Stimulated activated CD8-positive, alpha-beta memory T cell treated with anti-CD3 and anti-CD28 coated beads, Interleukin-15, amount 100 ng/mL, for 4 hours (primary cell): ENCODE data around the gene RUNX1.

Experiments used
- DNase-seq, 2 donors: peaks; one replicate each; pipeline ENCODE4 v3.0.0-alpha.2; 2020; ENCODE audit warnings: low read depth in 2 of 2

Gene RUNX1

GRCh38 chr21:34992736-34993398 lies 56.2 kb downstream of the RUNX1 start:
- DNase-seq, result no peak

DNA sequence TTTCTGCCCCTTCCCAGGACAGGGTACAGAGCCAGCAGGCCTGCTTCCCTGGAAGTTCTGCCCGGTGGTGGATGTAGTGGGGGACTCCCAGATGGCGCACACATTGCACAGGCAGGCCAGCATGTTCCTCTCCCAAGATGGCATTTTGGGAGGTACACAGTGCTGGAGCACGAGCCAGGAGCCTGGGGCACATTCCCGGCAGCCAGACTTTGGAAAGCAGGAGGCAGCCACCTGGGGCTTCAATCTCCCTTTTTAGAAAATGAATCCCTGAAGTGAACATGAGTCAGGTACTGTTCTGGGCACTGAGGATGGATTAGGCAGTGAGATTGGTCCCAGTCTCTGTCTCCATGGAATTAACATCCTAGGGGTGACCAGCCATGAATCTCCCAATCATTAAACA lies 56.9 kb downstream of the RUNX1 start:
- no peak for DNase-seq

GRCh38 chr21:34991366-34991957 lies 57.6 kb downstream of the RUNX1 start:
- no peak for DNase-seq

DNA sequence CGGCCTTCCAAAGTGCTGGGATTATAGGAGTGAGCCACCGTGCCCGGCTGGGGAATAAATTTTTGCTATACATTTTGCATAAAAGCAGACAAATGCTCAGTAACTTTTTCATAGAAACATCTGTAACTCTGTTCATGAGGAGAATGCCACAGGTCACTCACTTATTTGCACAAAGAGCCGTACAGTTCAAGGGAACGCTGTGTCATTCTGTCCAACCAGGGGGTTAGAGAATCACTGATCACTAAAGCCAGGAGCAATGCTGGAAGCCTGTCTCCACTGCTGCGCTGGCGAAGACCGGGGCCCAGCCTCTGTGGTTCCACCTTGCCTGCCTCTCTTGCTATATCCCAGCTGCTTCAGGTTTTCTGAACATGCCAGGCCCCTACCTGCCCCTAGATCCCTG lies 58.3 kb downstream of the RUNX1 start:
- no peak for DNase-seq

- DNase-seq, result no peak
Observed at GRCh38 chr21:34989337-34990151, 59.6 kb downstream of the RUNX1 start.

DNA sequence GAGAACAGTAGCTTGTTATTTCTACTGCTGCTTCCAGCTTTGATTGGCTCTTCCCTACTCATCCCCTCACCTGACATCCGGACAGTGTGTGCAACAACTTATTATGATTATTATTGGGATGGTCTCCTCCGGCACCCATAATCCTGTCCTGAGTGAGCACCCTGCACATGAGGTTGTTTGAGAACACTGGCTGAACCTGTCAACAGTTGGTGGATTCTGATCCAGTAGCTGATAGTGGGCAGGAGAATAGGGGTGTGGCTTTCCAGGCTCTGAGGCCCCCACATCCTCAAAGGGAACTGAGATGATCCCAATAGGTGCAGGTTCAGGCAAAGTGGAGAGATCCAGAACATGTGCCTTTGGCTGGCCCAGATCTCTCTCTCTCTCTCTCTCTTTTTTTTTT lies 60.5 kb downstream of the RUNX1 start:
- no peak for DNase-seq

DNA sequence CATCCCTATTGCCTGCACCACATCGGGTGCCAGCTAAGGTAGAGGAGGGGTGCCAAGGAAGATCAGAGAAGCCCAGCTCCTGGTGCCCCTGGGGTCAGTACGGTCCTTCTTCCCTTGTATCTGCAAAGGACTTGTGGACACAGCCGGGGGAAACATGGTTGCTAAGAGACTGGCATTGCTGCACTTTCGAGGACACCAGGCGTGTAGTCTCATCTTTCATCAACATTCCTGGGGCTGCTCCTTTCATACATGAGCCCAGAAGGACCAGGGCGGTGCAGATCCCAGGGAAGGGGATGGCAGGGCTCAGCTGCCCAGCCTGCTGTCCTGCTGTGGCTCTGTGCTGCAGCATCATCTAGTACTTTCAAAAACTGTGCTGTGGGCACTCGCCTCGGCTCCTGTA lies 61.0 kb downstream of the RUNX1 start:
- DNase-seq, result no peak

DNA sequence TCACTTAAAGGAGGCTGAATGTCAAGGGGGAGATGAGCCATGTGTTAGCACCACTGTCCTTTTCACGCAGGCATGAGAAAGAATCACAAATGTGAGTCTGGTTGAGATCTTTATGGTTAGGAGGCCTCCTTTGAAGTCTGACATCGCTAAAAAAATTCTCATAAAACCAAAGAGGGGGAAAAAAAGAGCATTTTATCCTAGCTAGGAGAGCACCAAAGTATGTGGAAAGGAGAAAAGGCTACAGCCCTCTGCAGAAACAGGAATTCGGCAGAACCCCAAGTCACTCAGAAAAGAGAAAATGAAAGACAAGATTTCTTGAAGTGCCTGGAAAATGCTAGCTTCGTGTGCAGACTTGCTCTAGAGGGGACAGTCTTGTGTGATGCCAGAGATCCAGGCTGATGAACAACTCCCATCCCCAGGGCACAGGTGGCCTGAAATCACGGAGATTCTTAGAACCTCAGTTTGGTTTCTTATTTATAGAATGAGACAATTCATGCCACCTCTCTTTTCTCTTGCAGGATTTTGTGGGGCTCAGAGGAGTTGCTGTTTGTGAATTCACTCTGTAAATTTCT lies 61.5 kb downstream of the RUNX1 start:
- no peak for DNase-seq

GRCh38 chr21:34986561-34987500 lies 62.3 kb downstream of the RUNX1 start:
- peak; percentile 42 to 63 for DNase-seq

DNA sequence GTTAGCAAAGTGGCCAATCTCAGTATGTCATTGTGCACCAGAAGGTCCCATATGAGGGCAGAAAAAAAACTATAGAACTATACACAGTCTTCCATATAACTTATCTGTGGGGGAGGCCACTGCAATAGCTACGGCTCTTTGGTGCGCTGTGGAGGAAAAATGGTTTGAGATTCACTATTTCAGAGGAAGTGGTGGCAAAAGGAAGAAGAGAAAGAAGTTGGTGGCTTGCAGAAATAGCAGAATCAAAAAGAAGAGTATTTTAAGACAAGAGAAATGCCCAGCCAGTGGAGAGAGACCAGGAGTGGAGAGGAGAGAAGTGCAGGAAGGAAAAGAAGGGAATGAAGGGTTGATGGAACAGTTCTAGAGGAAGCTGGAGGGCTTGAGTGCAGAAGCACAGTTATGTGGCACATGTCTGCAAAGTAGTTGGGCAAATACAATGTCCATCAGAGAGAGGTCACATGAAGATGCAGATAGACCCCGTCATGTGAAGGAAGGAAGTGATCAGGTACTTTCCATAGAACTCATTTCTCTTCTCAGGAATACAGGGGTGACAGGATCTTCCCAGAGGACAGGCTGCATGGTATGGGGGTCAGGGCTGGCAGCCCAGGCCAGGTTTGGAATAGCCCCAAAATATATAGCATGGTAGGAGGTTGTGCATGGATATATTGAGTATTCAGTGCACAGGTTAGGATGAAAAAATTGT lies 64.6 kb downstream of the RUNX1 start:
- no peak for DNase-seq

DNA sequence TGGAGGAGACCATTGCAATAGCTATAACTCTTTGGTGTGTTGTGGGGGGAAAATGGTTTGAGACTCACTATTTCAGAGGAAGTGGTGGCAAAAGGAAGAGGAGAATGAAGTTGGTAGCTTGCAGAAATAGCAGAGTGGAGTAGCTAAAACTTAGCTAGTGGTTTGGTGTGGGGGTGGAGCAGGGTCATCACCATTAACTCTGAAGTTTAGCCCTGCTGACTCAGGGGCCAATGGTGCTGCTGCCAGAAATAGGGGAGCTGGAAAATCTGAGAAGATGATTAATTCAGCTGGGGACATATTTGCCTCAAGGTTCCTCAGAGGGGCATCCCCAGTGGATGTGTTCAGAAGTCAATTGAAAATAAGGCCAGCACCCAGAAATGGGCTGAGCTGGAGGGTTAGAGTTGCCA lies 65.4 kb downstream of the RUNX1 start:
- peak; percentile 50 to 70 for DNase-seq

GRCh38 chr21:34981791-34982190 lies 67.3 kb downstream of the RUNX1 start:
- no peak for DNase-seq

GRCh38 chr21:34980423-34981115 lies 68.5 kb downstream of the RUNX1 start:
- no peak for DNase-seq

- no peak for DNase-seq
Observed at GRCh38 chr21:34979383-34979782, 69.7 kb downstream of the RUNX1 start.

DNA sequence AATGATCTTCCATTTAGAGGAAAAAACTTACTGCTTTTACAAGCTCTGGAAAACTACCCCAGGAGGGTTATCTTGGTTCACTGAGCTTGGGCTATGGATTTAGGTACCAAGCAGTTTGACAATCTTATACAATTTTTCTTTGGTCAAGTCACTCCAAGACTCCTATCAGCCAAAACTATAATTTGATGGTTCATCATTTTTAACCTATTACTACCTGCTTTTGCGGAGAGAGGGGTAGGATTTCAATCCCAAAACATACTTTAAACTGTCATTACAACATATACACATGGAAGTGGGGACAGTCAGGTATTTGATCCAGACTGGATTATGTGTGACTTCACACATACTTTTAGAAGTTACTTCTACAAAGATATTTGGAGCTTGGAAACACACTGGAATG lies 71.8 kb downstream of the RUNX1 start:
- DNase-seq, result no peak

GRCh38 chr21:34974162-34974981 lies 74.7 kb downstream of the RUNX1 start:
- no peak for DNase-seq

DNA sequence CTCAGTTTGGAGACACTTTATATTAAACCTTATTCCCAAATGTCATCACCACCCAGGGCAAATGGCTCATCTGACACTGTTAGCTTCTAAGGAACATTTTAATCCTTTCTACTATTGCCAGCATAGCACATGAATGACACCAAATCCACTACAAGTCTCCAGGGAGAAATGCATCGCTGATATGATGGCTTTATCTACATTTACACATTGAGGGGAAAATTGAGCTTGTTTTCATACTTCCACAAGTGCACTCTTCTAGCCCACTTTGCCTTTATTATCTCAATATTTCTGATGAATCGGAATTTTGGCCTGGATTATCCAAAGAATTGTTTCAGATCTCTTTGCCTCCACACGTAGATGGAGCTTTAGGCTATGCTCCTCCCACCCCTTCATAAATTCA lies 75.4 kb downstream of the RUNX1 start:
- DNase-seq, result no peak

GRCh38 chr21:34971656-34972055 lies 77.4 kb downstream of the RUNX1 start:
- no peak for DNase-seq

DNA sequence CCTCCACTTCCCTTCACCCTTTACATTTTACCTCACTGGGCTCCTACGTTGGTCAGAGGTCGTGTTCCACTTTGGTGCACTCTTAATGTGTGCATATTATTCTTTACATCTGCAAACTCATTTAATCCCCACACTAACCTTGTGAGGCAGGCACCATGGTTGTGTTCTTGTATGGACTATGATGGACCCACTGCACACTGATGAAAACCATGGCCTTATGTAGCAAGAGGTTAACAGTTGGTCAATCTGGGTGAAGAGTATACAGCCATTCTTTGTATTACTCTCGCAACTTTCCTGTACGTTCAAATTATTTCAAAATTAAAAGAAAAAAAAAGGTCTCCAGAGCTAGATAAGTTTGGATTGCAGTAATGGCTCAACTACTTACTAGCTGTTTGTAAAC lies 78.5 kb downstream of the RUNX1 start:
- DNase-seq, result no peak

- no peak for DNase-seq
Observed at GRCh38 chr21:34970167-34970500, 79.0 kb downstream of the RUNX1 start.
